Inferior parietal cortex (tissue), 1 donor: ENCODE results near the gene CCRL2.
A peak's percentile ranks its signal among the peaks of the same experiment; 100 is the strongest.

Experiments
- DNase-seq: peaks from one replicate; pipeline ENCODE4 v3.0.0-alpha.2; 2016; ENCODE audit errors: extremely low spot score

The CCRL2 gene

DNA sequence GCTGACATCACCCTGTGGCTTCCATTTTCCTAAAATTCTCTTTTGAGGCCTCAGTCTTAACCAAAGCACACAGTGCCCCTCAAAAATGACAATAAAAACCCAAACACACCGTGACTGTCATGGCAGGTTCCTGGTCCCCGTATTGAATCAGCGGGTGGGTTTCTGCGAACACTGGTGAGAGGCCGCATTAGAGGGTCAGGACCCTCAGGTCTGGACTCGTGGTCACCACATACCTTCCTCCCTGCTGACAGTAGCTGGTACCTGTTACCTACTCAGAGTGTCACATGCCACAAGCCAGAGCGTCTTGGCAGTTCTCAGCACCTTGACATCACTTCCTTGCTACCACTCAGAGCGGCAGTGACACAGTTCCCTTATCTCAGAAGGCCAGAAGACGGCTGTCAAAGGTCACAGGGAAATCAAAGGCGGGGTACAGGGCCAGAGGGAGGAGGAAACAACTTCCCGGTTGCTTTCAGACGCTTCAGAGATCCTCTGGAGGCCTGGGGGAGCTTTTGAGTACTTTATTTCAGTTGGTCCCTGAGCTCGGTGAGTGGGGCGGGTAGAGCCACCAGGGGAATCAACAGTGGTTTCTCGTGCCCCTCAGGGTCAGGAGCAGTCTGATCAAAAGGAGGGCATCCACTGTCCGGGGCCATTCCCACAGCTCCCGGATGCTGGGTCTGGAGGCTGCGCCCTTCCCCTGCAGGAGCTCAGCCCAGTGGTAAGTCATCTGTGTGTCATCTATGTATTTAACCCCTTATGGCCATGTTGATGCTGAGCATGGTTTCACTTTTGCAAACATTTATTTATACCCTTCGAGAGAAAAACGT is at the start of gene CCRL2, which contains the start of gene CCR5AS:
TSS of gene CCRL2 (plus strand) at position 472 of the 824 bp plus-strand sequence. CDS start 821 bp downstream, outside the sequence.
TSS of gene CCR5AS (minus strand) at position 279 of the 824 bp plus-strand sequence.
- DNase-seq = peak; percentile 53

GRCh38 chr3:46358466-46358865 is 48.6 kb upstream of the CCRL2 start:
- DNase-seq = no peak

DNA sequence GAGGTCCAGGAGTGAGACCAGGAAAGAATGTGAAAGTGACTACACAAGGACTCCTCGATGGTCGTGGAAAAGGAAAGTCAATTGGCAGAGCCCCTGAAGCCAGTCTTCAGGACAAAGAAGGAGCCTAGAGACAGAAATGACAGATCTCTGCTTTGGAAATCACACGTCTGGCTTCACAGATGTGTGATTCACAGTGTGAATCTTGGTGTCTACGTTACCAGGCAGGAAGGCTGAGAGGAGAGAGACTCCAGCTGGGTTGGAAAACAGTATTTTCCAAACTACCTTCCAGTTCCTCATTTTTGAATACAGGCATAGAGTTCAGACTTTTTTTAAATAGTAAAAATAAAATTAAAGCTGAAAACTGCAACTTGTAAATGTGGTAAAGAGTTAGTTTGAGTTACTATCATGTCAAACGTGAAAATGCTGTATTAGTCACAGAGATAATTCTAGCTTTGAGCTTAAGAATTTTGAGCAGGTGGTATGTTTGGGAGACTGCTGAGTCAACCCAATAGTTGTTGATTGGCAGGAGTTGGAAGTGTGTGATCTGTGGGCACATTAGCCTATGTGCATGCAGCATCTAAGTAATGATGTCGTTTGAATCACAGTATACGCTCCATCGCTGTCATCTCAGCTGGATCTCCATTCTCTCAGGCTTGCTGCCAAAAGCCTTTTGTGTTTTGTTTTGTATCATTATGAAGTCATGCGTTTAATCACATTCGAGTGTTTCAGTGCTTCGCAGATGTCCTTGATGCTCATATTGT is 47.1 kb upstream of the CCRL2 start:
- DNase-seq = peak; percentile 78

DNA sequence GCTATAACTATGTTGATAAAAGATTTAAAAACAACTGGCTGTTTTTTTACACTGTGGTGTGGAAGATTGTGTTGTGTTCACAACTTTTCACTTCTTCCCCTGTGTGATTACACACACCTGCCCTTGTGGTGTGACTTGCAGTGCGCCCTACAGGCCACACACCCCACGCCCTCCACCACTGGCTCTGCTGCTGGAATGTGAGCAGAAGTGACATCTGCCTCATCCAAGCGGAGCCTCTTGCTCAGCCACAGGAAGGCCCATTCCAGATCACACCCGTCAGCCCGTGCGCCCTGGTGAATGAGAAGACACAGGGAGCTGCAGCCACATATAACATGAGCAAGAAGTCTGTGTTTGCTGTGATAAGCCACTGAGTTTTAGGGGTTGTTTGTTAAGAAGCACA is 46.2 kb upstream of the CCRL2 start:
- DNase-seq = no peak

DNA sequence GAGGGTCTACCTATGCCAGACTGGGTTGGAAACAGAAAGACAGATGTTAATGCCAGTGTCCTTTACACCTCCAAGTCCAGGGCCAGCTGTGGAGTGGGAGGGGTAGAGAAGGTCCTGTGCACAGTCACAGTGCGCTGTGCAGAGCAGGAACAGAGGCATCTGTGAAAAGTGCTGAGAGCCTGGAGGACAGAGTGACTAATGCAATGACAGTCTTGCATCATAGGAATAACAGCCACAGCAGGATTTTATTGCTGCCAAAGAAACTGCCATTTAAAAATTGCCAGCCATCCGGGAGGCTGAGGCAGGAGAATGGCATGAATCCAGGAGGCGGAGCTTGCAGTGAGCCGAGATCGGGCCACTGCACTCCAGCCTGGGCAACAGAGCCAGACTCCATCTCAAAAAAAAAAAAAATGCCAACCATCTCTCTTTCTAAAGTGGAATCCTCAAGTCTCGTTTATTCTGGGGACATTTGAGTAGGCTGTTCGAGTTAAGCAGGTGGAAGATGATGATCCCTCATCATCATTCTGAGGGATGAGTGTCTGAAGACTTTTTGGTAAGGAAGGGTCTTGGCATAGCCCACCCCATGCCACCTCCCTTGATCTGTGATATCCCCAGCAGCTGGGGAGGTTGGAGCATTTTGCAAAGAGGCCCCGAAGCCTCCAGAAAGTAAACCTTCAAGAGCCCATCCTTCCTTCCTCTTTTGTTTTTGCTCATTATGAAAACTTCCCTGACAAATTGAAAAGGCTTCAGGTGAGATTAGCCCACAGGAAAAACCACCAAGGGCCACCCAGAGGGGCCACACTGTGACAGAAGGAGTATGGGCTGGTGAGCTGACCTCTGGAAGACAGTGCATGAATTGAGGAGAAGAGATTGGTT is 45.4 kb upstream of the CCRL2 start:
- DNase-seq = no peak

DNA sequence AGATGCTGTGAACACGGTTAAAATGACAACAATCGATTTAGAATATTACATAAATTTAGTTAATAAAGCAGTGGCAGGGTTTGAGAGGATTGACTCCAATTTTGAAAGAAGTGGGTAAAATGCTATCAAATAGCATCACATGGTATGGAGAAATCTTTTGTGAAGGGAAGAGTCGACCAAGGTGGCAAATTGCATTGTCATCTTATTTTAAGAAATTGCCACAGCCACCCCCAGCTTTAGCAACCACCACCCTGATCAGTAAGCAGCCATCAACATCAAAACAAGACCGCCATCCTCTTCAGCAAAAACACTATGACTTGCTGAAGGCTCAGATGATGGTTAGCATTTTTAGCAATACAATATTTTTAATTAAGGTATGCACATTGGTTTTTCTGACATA is 42.0 kb upstream of the CCRL2 start:
- DNase-seq = no peak

GRCh38 chr3:46365737-46366524 is 41.1 kb upstream of the CCRL2 start:
- DNase-seq = no peak

GRCh38 chr3:46367811-46368210 is 39.2 kb upstream of the CCRL2 start:
- DNase-seq = no peak

DNA sequence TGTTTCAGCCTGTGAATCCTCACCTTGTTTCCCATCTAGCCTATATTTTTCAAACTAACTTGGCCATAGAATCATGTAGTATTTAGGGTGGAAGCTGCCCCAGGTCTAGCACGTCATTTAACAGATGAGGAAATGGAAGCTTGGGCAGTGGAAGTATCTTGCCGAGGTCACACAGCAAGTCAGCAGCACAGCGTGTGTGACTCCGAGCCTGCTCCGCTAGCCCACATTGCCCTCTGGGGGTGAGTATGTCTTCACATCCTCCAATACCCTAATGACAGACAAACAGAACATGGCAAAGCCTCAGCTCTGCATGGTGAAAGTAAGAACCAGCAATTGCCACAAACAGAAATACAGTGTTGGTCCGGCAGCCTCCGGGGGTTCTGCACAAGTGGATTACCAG is 38.5 kb upstream of the CCRL2 start:
- no peak for DNase-seq

GRCh38 chr3:46369151-46369550 is 37.9 kb upstream of the CCRL2 start:
- no peak for DNase-seq

- DNase-seq = no peak
Measured at GRCh38 chr3:46369675-46370132, 37.4 kb upstream of the CCRL2 start.

DNA sequence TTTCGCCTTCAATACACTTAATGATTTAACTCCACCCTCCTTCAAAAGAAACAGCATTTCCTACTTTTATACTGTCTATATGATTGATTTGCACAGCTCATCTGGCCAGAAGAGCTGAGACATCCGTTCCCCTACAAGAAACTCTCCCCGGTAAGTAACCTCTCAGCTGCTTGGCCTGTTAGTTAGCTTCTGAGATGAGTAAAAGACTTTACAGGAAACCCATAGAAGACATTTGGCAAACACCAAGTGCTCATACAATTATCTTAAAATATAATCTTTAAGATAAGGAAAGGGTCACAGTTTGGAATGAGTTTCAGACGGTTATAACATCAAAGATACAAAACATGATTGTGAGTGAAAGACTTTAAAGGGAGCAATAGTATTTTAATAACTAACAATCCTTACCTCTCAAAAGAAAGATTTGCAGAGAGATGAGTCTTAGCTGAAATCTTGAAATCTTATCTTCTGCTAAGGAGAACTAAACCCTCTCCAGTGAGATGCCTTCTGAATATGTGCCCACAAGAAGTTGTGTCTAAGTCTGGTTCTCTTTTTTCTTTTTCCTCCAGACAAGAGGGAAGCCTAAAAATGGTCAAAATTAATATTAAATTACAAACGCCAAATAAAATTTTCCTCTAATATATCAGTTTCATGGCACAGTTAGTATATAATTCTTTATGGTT is 36.1 kb upstream of the CCRL2 start, which contains the start of gene CCR5:
TSS of gene CCR5 (plus strand) at position 108 of the 680 bp plus-strand sequence. CDS start 1,957 bp downstream, outside the sequence.
- DNase-seq = no peak

- no peak for DNase-seq
Measured at GRCh38 chr3:46371519-46372340, 35.3 kb upstream of the CCRL2 start.

- no peak for DNase-seq
Measured at GRCh38 chr3:46372492-46373359, 34.3 kb upstream of the CCRL2 start.

DNA sequence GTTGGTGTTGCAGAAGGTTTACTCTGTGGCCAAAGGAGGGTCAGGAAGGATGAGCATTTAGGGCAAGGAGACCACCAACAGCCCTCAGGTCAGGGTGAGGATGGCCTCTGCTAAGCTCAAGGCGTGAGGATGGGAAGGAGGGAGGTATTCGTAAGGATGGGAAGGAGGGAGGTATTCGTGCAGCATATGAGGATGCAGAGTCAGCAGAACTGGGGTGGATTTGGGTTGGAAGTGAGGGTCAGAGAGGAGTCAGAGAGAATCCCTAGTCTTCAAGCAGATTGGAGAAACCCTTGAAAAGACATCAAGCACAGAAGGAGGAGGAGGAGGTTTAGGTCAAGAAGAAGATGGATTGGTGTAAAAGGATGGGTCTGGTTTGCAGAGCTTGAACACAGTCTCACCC is 32.3 kb upstream of the CCRL2 start:
- DNase-seq = no peak

- no peak for DNase-seq
Measured at GRCh38 chr3:46375218-46375617, 31.8 kb upstream of the CCRL2 start.

DNA sequence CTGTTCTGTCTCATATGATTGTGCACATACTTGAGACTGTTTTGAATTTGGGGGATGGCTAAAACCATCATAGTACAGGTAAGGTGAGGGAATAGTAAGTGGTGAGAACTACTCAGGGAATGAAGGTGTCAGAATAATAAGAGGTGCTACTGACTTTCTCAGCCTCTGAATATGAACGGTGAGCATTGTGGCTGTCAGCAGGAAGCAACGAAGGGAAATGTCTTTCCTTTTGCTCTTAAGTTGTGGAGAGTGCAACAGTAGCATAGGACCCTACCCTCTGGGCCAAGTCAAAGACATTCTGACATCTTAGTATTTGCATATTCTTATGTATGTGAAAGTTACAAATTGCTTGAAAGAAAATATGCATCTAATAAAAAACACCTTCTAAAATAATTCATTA is 31.2 kb upstream of the CCRL2 start:
- no peak for DNase-seq

DNA sequence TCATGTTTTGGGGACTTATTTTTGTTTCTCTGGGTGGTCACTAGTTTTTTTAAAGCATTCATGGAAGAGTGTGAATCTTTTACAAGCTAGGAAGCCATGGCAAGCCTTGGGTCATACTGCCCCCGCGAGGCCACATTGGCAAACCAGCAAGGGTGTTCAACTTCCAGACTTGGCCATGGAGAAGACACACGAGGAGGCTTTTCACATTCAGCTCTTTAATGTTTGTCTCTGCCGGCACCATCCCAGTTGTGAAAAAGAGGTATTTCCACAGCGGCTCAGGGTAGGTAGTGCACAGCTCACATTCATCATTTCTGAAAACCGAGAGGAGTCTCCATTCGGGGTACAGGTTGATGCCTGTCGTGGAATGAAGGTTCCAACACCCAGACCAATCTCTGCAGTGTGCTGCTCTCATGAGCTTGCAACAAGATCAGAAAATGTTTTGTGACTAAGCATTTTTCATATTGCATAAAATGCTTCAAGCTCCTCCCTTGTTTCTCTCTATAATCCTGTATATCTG is 28.6 kb upstream of the CCRL2 start:
- peak; percentile 75 for DNase-seq
